Astrocyte (in vitro differentiated cells and primary cell): ENCODE data around the gene PRF1. TPM values are rescaled to one million over a fixed set of nuclear protein-coding genes. Genes with fewer than 3 reads are reported as not detected.

Source experiments
- DNase-seq: peaks from one replicate; pipeline ENCODE4 v3.0.0-alpha.2; 2010; ENCODE audit warnings: low read depth
- FAIRE-seq: peaks from 2 replicates; lab custom pipeline; 2011; peaks lifted over from hg19 to GRCh38; lab: Jason Lieb, UNC
- H2AFZ ChIP-seq: 2 replicates; pipeline ENCODE4 v1.6.0; 2012; ENCODE audit warnings: low read depth, low read length, inconsistent platforms
- H3K27ac ChIP-seq: 2 replicates; pipeline ENCODE4 v1.5.1; 2011; ENCODE audit warnings: low read depth, low read length, inconsistent platforms
- H3K27me3 ChIP-seq: 2 replicates; pipeline ENCODE4 v1.6.0; 2011; ENCODE audit warnings: low read length, inconsistent platforms; ENCODE audit not compliant: insufficient read depth
- H3K36me3 ChIP-seq: 2 replicates; pipeline ENCODE4 v1.5.1; 2011; ENCODE audit warnings: low read length, inconsistent platforms; ENCODE audit not compliant: insufficient read depth
- H3K4me1 ChIP-seq: 2 replicates; pipeline ENCODE4 v1.5.1; 2011; ENCODE audit warnings: low read length, inconsistent platforms; ENCODE audit not compliant: insufficient read depth
- H3K4me2 ChIP-seq: 2 replicates; pipeline ENCODE4 v1.6.0; 2012; ENCODE audit warnings: low read length, inconsistent platforms
- H3K4me3 ChIP-seq: 2 replicates; pipeline ENCODE4 v1.5.1; 2011; ENCODE audit warnings: low read depth, mild to moderate bottlenecking, low read length, inconsistent platforms; ENCODE audit not compliant: insufficient read depth
- H3K79me2 ChIP-seq: 2 replicates; pipeline ENCODE4 v1.6.0; 2012; ENCODE audit warnings: mild to moderate bottlenecking, low read length, inconsistent platforms; ENCODE audit not compliant: insufficient read depth
- H3K9ac ChIP-seq: 2 replicates; pipeline ENCODE4 v1.6.0; 2012; ENCODE audit warnings: mild to moderate bottlenecking, low read length, inconsistent platforms
- H3K9me3 ChIP-seq: 2 replicates; pipeline ENCODE4 v1.5.1; 2012; ENCODE audit warnings: low read depth, mild to moderate bottlenecking, low read length, inconsistent platforms; ENCODE audit not compliant: insufficient read depth
- H4K20me1 ChIP-seq: 2 replicates; pipeline ENCODE4 v1.6.0; 2012; ENCODE audit warnings: low read length, inconsistent platforms; ENCODE audit not compliant: insufficient read depth
- H3K27ac Mint-ChIP-seq: one replicate; pipeline ENCODE4 v1.8.0; 2021; ENCODE audit warnings: mild to moderate bottlenecking, mixed read lengths; ENCODE audit not compliant: unreplicated experiment
- H3K27me3 Mint-ChIP-seq: one replicate; pipeline ENCODE4 v1.8.0; 2021; ENCODE audit warnings: low read depth, mixed read lengths; ENCODE audit not compliant: unreplicated experiment
- H3K36me3 Mint-ChIP-seq: one replicate; pipeline ENCODE4 v1.8.0; 2021; ENCODE audit warnings: low read depth, mixed read lengths; ENCODE audit not compliant: unreplicated experiment
- H3K4me1 Mint-ChIP-seq: one replicate; pipeline ENCODE4 v1.8.0; 2021; ENCODE audit warnings: low read depth, mixed read lengths; ENCODE audit not compliant: unreplicated experiment
- H3K4me3 Mint-ChIP-seq: one replicate; pipeline ENCODE4 v1.8.0; 2021; ENCODE audit warnings: mild to moderate bottlenecking, moderate library complexity, mixed read lengths; ENCODE audit not compliant: unreplicated experiment
- H3K9me3 Mint-ChIP-seq: one replicate; pipeline ENCODE4 v1.8.0; 2021; ENCODE audit warnings: mild to moderate bottlenecking, mixed read lengths; ENCODE audit not compliant: unreplicated experiment
- EZH2 ChIP-seq: IDR thresholded peaks from 2 replicates; pipeline ENCODE4 v1.6.1; 2012; ENCODE audit warnings: mild to moderate bottlenecking, low read length, inconsistent platforms; ENCODE audit not compliant: insufficient read depth
- total RNA-seq: library from RNA; stranded (reverse); gene quantifications from 2 replicates; pipeline ENCODE4 v1.2.1, GENCODE V29; 2021
- TF ChIP-seq, protein P1 (sequence below): IDR thresholded peaks from 2 replicates; pipeline ENCODE4 v1.5.1; 2011; ENCODE audit warnings: low read depth, mild to moderate bottlenecking, inconsistent platforms, low read length, moderate library complexity; ENCODE audit not compliant: insufficient read depth

PRF1 gene
- total RNA-seq, 1 donor from 2014 or later, result 0.16 TPM

DNA sequence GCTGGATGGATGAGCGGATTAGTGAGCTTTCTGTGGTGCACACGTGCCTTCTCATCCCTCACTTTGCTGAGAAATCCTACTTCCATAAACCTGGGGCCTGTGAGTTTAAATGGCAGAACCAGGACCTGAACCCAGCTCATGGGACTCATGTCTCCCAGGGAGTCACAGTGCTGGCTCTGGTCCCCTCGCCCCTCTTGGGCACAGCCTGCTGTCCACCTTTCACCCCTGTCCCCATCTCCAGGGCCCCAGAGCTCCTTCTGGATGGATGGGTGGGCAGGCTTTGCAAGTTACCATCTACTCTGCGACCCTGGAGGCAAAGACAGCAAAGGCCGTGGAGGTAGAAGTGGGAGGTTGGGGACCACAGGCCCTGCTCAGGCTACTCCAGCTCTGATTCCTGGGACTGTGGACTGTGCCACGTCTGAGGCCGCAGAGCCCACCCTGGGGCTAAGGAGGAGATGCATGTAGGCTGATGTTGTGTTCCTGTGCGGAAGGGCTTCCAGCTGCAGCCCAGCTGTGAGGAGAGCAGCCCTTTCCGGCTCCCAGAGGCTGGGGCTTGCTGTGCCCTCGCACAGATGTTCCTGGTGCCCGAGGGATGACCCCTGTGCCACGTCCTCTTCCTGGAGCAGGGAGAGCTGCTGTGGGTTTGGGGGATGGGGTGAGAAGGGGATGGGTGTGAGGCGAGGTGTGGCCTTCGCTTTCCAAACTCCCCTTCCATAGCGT is 40.3 kb downstream of the PRF1 start:
- TF ChIP-seq EZH2, result no peak
- TF ChIP-seq, protein P1, sequence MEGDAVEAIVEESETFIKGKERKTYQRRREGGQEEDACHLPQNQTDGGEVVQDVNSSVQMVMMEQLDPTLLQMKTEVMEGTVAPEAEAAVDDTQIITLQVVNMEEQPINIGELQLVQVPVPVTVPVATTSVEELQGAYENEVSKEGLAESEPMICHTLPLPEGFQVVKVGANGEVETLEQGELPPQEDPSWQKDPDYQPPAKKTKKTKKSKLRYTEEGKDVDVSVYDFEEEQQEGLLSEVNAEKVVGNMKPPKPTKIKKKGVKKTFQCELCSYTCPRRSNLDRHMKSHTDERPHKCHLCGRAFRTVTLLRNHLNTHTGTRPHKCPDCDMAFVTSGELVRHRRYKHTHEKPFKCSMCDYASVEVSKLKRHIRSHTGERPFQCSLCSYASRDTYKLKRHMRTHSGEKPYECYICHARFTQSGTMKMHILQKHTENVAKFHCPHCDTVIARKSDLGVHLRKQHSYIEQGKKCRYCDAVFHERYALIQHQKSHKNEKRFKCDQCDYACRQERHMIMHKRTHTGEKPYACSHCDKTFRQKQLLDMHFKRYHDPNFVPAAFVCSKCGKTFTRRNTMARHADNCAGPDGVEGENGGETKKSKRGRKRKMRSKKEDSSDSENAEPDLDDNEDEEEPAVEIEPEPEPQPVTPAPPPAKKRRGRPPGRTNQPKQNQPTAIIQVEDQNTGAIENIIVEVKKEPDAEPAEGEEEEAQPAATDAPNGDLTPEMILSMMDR, result no peak

DNA sequence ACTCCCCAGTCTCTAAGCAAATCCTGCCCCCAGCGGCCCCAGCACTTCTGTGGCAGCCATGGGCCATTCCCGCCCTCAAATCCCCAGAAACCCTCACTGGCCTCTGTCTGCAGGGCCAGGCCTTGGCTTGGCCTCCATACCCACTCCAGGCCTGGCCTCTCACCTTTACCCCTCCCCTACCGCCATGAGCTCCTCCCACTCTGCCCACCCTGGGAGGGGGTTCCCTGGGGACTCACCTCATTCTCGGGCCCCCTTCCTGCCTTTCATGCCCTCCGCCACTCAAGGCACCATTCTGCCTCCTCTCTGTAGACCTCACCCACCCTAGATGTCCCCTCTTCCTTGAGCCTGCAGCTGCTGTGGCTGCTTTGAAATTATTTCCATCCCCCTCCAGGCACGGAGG is 41.0 kb downstream of the PRF1 start:
- peaks cover 13% of the 10 kb centered on the region for H3K4me1 ChIP-seq
- H3K4me2 ChIP-seq, result no peak overlapping the region
- H3K4me3 Mint-ChIP-seq, result no peak overlapping the region
- H3K9ac ChIP-seq, result no peak overlapping the region
- no peaks in the 10 kb centered on the region for H4K20me1 ChIP-seq
- no peaks in the 10 kb centered on the region for H3K9me3 ChIP-seq
- H3K36me3 Mint-ChIP-seq, result peaks cover 2% of the 10 kb centered on the region
- H2AFZ ChIP-seq, result no peak overlapping the region
- FAIRE-seq, result no peak
- H3K36me3 ChIP-seq, result no peaks in the 10 kb centered on the region
- H3K4me3 ChIP-seq, result no peak overlapping the region
- H3K9me3 Mint-ChIP-seq, result no peaks in the 10 kb centered on the region
- H3K27ac ChIP-seq, result no peak overlapping the region
- DNase-seq, result no peak
- no peak for TF ChIP-seq EZH2
- TF ChIP-seq, protein P1, result no peak
- no peaks in the 10 kb centered on the region for H3K27me3 ChIP-seq
- H3K27ac Mint-ChIP-seq, result no peak overlapping the region
- H3K4me1 Mint-ChIP-seq, result peaks cover 16% of the 10 kb centered on the region
- peaks cover 47% of the 10 kb centered on the region for H3K27me3 Mint-ChIP-seq
- H3K79me2 ChIP-seq, result no peaks in the 10 kb centered on the region

More for the DNA sequence above, 40.3 kb downstream of the PRF1 start:
- Histone ChIP-seq H3K79me2 (no peaks in the 10 kb centered on the region), H3K4me2 (no peak overlapping the region), H3K4me3 (no peak overlapping the region), H3K4me1 (peaks cover 13% of the 10 kb centered on the region), H3K27ac (no peak overlapping the region), H3K27me3 (no peaks in the 10 kb centered on the region), H4K20me1 (no peaks in the 10 kb centered on the region), H3K36me3 (no peaks in the 10 kb centered on the region), H2AFZ (no peak overlapping the region), H3K9me3 (no peaks in the 10 kb centered on the region), H3K9ac (no peak overlapping the region)
- Mint-ChIP-seq H3K4me1 (peaks cover 16% of the 10 kb centered on the region), H3K27me3 (peaks cover 50% of the 10 kb centered on the region), H3K36me3 (peaks cover 2% of the 10 kb centered on the region), H3K9me3 (no peaks in the 10 kb centered on the region), H3K4me3 (no peak overlapping the region), H3K27ac (no peak overlapping the region)
- DNase-seq (no peak), FAIRE-seq (no peak)

DNA sequence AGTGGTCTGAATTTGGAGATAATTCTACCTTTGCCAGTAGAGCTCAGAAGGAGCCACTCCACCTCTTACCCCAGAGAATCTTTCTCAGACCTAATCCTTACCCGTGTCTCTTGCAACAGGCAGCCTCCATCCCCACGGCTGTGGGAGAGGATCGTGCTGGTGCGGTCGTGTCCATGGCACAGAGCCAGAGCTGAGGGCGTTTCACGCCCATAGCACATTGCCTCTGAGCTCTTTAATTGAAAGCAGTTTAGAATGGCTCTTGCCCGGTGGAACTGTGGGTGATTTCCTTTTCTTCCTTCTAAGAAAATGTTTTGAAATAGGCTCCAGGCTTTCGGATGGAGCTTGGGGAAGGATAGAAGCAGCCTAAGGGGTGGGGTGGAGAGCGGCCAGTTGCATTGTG is 41.5 kb downstream of the PRF1 start:
- H3K9me3 ChIP-seq, result no peaks in the 10 kb centered on the region
- H3K27me3 ChIP-seq, result no peaks in the 10 kb centered on the region
- H3K27ac ChIP-seq, result no peak overlapping the region
- peaks cover 42% of the 10 kb centered on the region for H3K27me3 Mint-ChIP-seq
- H3K9me3 Mint-ChIP-seq, result no peaks in the 10 kb centered on the region
- H3K4me3 ChIP-seq, result no peak overlapping the region
- DNase-seq, result no peak
- no peaks in the 10 kb centered on the region for H3K36me3 ChIP-seq
- no peak overlapping the region for H3K4me3 Mint-ChIP-seq
- peaks cover 2% of the 10 kb centered on the region for H3K36me3 Mint-ChIP-seq
- peaks cover 16% of the 10 kb centered on the region for H3K4me1 Mint-ChIP-seq
- no peak for FAIRE-seq
- no peak for TF ChIP-seq EZH2
- TF ChIP-seq, protein P1, result no peak
- no peak overlapping the region for H3K27ac Mint-ChIP-seq
- H2AFZ ChIP-seq, result no peak overlapping the region
- H3K9ac ChIP-seq, result no peak overlapping the region
- H3K4me2 ChIP-seq, result no peak overlapping the region
- H4K20me1 ChIP-seq, result no peaks in the 10 kb centered on the region
- peaks cover 13% of the 10 kb centered on the region for H3K4me1 ChIP-seq
- no peaks in the 10 kb centered on the region for H3K79me2 ChIP-seq
